Panc1 (cell line): ENCODE measurements around the gene RAB43. TPM values are rescaled to one million over a fixed set of nuclear protein-coding genes. Genes with fewer than 3 reads are reported as not detected.

ENCODE experiments used
- ATAC-seq: fragments of 200-7000 bp; cut with Tn5 transposase; 2 replicates; pipeline ENCODE4 v1.9.1; 2020; ENCODE audit warnings: mild to moderate bottlenecking, moderate library complexity
- BruUV-seq: library from RNA; stranded (reverse); fragments of 400-500 nt; replicated peaks from 2 replicates; lab custom pipeline; 2021; lab: Mats Ljungman, UMichigan
- CTCF ChIA-PET: fragments of 300-600 bp; sonication (Branson Sonifier 250); formaldehyde crosslinking; loops from one replicate; lab custom pipeline; 2022; ENCODE audit warnings: antibody characterized with exemption; lab: Charles Lee
- POLR2A ChIA-PET: fragments of 300-600 bp; sonication (Branson Sonifier 250); formaldehyde crosslinking; loops from one replicate; lab custom pipeline; 2022; ENCODE audit warnings: antibody characterized with exemption; lab: Charles Lee
- DNase-seq: peaks from one replicate; pipeline ENCODE4 v3.0.0-alpha.2; 2010; ENCODE audit warnings: low read depth, low spot score
- H3K27ac ChIP-seq: 2 replicates; pipeline ENCODE4 v1.5.1; 2011; ENCODE audit warnings: mild to moderate bottlenecking, low read length, inconsistent platforms
- H3K27me3 ChIP-seq: fragments of 200-500 bp; sonication (Bioruptor generic); 2 replicates; pipeline ENCODE4 v1.6.0; 2014; ENCODE audit warnings: low read length, inconsistent platforms; ENCODE audit not compliant: control insufficient read depth, insufficient read depth
- H3K36me3 ChIP-seq: fragments of 200-500 bp; sonication (Bioruptor generic); 2 replicates; pipeline ENCODE4 v1.5.1; 2014; ENCODE audit warnings: inconsistent platforms, mild to moderate bottlenecking, low read length, moderate library complexity; ENCODE audit not compliant: control insufficient read depth, insufficient read depth
- H3K4me1 ChIP-seq: 2 replicates; pipeline ENCODE4 v1.5.1; 2011; ENCODE audit warnings: inconsistent platforms, mild to moderate bottlenecking, low read length, moderate library complexity; ENCODE audit not compliant: control insufficient read depth, insufficient read depth
- H3K4me3 ChIP-seq, 2 experiments: 2 replicates each; pipeline ENCODE4 v1.5.1; 2011 to 2012; ENCODE audit warnings: low read depth in 2 of 2, low read length in 2 of 2, mild to moderate bottlenecking in 2 of 2, inconsistent platforms in 1 of 2, moderate library complexity in 1 of 2
- H3K9me3 ChIP-seq: fragments of 200-500 bp; sonication (Bioruptor generic); 2 replicates; pipeline ENCODE4 v1.5.1; 2014; ENCODE audit warnings: low read depth, mild to moderate bottlenecking, inconsistent platforms, low read length, moderate library complexity; ENCODE audit not compliant: control insufficient read depth, insufficient read depth
- POLR2AphosphoS5 ChIP-seq: IDR thresholded peaks from 2 replicates; pipeline ENCODE4 v1.6.1; 2012; ENCODE audit warnings: mild to moderate bottlenecking, low read depth, low read length, moderate library complexity
- REST ChIP-seq, 2 experiments: IDR thresholded peaks; 2 replicates each; pipeline ENCODE4 v1.6.1; 2011 to 2012; ENCODE audit warnings: low read depth in 2 of 2, control low read depth in 1 of 2, low read length in 1 of 2, mild to moderate bottlenecking in 1 of 2, moderate library complexity in 1 of 2; ENCODE audit not compliant: insufficient read depth in 1 of 2
- SIN3A ChIP-seq: IDR thresholded peaks from 2 replicates; pipeline ENCODE4 v1.6.1; 2012; ENCODE audit warnings: low read depth, mild to moderate bottlenecking, low read length, moderate library complexity, borderline replicate concordance; ENCODE audit not compliant: insufficient read depth
- TCF7L2 ChIP-seq: IDR thresholded peaks from 2 replicates; pipeline ENCODE4 v1.6.1; 2011; ENCODE audit warnings: mild to moderate bottlenecking, low read depth, low read length, inconsistent platforms
- in situ Hi-C: cut with HindIII; loops from 2 replicates; pipeline ENCODE4 v1.10.0; 2016; ENCODE audit warnings: low sequenced_read_pairs, low pct_unique_long_range_greater_than_20kb
- intact Hi-C: fragments of 100-400 bp; cut with micrococcal nuclease; formaldehyde crosslinking; loops from one replicate; pipeline ENCODE4 v1.10.0; 2022; ENCODE audit not compliant: unreplicated experiment
- total RNA-seq: library from RNA; stranded (reverse); gene quantifications from one replicate; pipeline ENCODE4 v1.2.1, GENCODE V29; 2021; ENCODE audit not compliant: unreplicated experiment
- TF ChIP-seq, protein P1 (sequence below): fragments of 450-650 bp; IDR thresholded peaks from 2 replicates; pipeline ENCODE4 v1.5.1; 2017; ENCODE audit warnings: mild to moderate bottlenecking

Gene RAB43
- total RNA-seq, 1 experiment from 2014 or later = 27.7 TPM

GRCh38 chr3:129052675-129053074 is 68.9 kb downstream of the RAB43 start:
- Histone ChIP-seq H3K4me3 (no peak overlapping the region), H3K27me3 (no peaks in the 10 kb centered on the region), H3K36me3 (no peaks in the 10 kb centered on the region), H3K9me3 (no peaks in the 10 kb centered on the region), H3K27ac (no peak overlapping the region), H3K4me1 (peaks cover 33% of the 10 kb centered on the region)
- ATAC-seq (no peak), DNase-seq (no peak)
- in situ Hi-C loops = no loop called here
- CTCF ChIA-PET = interaction anchor here (0.9 to 3.2 kb wide), 8 partner anchors 14 to 193 kb away, joined by 3 to 23 read pairs (median 8); partner anchors contain the start of gene CFAP92
- no TSS peak for BruUV-seq
- no peak for TF ChIP-seq REST (IDR thresholded peaks at IDR 0.05; ENCODE audit: insufficient read depth in 1 of 2, low read depth in 2 of 2, low read length in 1 of 2)
- TF ChIP-seq, protein P1, sequence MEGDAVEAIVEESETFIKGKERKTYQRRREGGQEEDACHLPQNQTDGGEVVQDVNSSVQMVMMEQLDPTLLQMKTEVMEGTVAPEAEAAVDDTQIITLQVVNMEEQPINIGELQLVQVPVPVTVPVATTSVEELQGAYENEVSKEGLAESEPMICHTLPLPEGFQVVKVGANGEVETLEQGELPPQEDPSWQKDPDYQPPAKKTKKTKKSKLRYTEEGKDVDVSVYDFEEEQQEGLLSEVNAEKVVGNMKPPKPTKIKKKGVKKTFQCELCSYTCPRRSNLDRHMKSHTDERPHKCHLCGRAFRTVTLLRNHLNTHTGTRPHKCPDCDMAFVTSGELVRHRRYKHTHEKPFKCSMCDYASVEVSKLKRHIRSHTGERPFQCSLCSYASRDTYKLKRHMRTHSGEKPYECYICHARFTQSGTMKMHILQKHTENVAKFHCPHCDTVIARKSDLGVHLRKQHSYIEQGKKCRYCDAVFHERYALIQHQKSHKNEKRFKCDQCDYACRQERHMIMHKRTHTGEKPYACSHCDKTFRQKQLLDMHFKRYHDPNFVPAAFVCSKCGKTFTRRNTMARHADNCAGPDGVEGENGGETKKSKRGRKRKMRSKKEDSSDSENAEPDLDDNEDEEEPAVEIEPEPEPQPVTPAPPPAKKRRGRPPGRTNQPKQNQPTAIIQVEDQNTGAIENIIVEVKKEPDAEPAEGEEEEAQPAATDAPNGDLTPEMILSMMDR = no peak
- TF ChIP-seq TCF7L2 = no peak
- no peak for TF ChIP-seq SIN3A
- no peak for TF ChIP-seq POLR2AphosphoS5
- intact Hi-C loops = no loop called here
- POLR2A ChIA-PET = interaction anchor here (0.6 to 0.8 kb wide), 2 partner anchors 16 to 981 kb away, joined by 3 to 4 read pairs; no protein-coding TSS in a partner anchor

- intact Hi-C loops (no loop called here), in situ Hi-C loops (no loop called here)
- DNase-seq (no peak), ATAC-seq (peak; percentile 17; the same call in 1 of the 2 replicates)
- Histone ChIP-seq H3K9me3 (no peaks in the 10 kb centered on the region), H3K4me1 (peaks cover 33% of the 10 kb centered on the region), H3K27me3 (no peaks in the 10 kb centered on the region), H3K36me3 (no peaks in the 10 kb centered on the region), H3K4me3 (no peak overlapping the region), H3K27ac (no peak overlapping the region)
- ChIA-PET CTCF (interaction anchor here (0.6 to 3.2 kb wide), 9 partner anchors 11 to 82 kb away, joined by 3 to 23 read pairs (median 5); no protein-coding TSS in a partner anchor), POLR2A (interaction anchor here (0.8 kb wide), 1 partner anchor 15 kb away, joined by 4 read pairs; no protein-coding TSS in a partner anchor)
- BruUV-seq = no TSS peak
- TF ChIP-seq, protein P1 = no peak
- TF ChIP-seq TCF7L2 = peak; percentile 94
These were observed 69.7 kb downstream of the RAB43 start for GRCh38 chr3:129051871-129052340.
